ENCODE results near the gene TOR1A. TPM values are rescaled to one million over a fixed set of nuclear protein-coding genes. Genes with fewer than 3 reads are reported as not detected.

Gene TOR1A
- total and polyA plus RNA-seq, 2 experiments from 2014 or later = 23.6 to 45.7 TPM

- no peak for TF ChIP-seq CTCF (conservative IDR thresholded peaks at IDR 0.05; ENCODE audit: low read depth in 2 of 2)
- no peak for TF ChIP-seq POLR2AphosphoS5 (IDR thresholded peaks at IDR 0.05; ENCODE audit: low read depth)
- TF ChIP-seq STAT1 (IDR thresholded peaks at IDR 0.05; ENCODE audit: unreplicated experiment) = no peak
- no peak for TF ChIP-seq EZH2phosphoT487 (IDR thresholded peaks at IDR 0.05; ENCODE audit: unreplicated experiment)
Measured at GRCh38 chr9:129845373-129845772, 21.4 kb upstream of the TOR1A start (continued).

- Mint-ChIP-seq H3K9me3 (no peaks in the 10 kb centered on the region), H3K36me3 (ENCODE audit: low read depth) (no peaks in the 10 kb centered on the region), H3K4me3 (no peak overlapping the region; the same call in 2 of the 3 replicates), H3K4me1 (peaks cover 52% of the 10 kb centered on the region), H3K27ac (no peak overlapping the region), H3K27me3 (ENCODE audit: insufficient read depth, low read depth, poor library complexity) (peaks cover 8% of the 10 kb centered on the region)
- H3K27me3 ChIP-seq (ENCODE audit: insufficient read depth) = no peaks in the 10 kb centered on the region
- H4K20me1 ChIP-seq (replicated peaks; ENCODE audit: insufficient read depth) = no peaks in the 10 kb centered on the region
- no peak for ATAC-seq
- no peak overlapping the region for H3K27ac ChIP-seq (ENCODE audit: low read depth)
- H2AFZ ChIP-seq = no peak overlapping the region
- no peak for DNase-seq (ENCODE audit: low spot score)
- no peaks in the 10 kb centered on the region for H3K36me3 ChIP-seq (ENCODE audit: insufficient read depth)
- H3K4me1 ChIP-seq (ENCODE audit: insufficient read depth) = peaks cover 35% of the 10 kb centered on the region
- no peaks in the 10 kb centered on the region for H3K9me2 ChIP-seq (ENCODE audit: insufficient read depth)
- H3K4me2 ChIP-seq = no peak overlapping the region
- H3K79me2 ChIP-seq (replicated peaks; ENCODE audit: insufficient read depth) = no peaks in the 10 kb centered on the region; the same call in 1 of the 2 replicates
- H3K4me3 ChIP-seq = no peak overlapping the region
- peaks cover 5% of the 10 kb centered on the region; the same call in 1 of the 2 replicates for H3F3A ChIP-seq (replicated peaks; ENCODE audit: low read depth)
- TF ChIP-seq JUNB (IDR thresholded peaks at IDR 0.05; ENCODE audit: unreplicated experiment) (no peak), EZH2 (IDR thresholded peaks at IDR 0.05; ENCODE audit: low read depth, unreplicated experiment) (no peak), CREB1 (CRISPR knock-in tag; IDR thresholded peaks at IDR 0.05; ENCODE audit: low read depth) (no peak), ZNF462 (CRISPR knock-in tag; IDR thresholded peaks at IDR 0.05) (no peak), ZNF114 (CRISPR knock-in tag; IDR thresholded peaks at IDR 0.05) (no peak), EZH2phosphoT487 (IDR thresholded peaks at IDR 0.05; ENCODE audit: unreplicated experiment) (no peak), ETS1 (IDR thresholded peaks at IDR 0.05) (no peak), POLR2AphosphoS5 (IDR thresholded peaks at IDR 0.05; ENCODE audit: low read depth) (no peak), CTCF (conservative IDR thresholded peaks at IDR 0.05; ENCODE audit: low read depth in 2 of 2) (no peak), NANOG (IDR thresholded peaks at IDR 0.05; ENCODE audit: borderline replicate concordance) (no peak), STAT1 (IDR thresholded peaks at IDR 0.05; ENCODE audit: unreplicated experiment) (no peak), ZNF331 (CRISPR knock-in tag; IDR thresholded peaks at IDR 0.05; ENCODE audit: low read depth) (no peak)
Measured at GRCh38 chr9:129841071-129841470, 17.1 kb upstream of the TOR1A start.

All from GM23338 (cell line).